ENCODE results near the gene TMEM114.

The TMEM114 gene

GRCh38 chr16:8611886-8612600 is 21.7 kb upstream of the TMEM114 start:
- no peak for DNase-seq (ENCODE audit: low spot score)

GRCh38 chr16:8611122-8611521 is 20.8 kb upstream of the TMEM114 start:
- no peak for DNase-seq (ENCODE audit: low spot score)

DNA sequence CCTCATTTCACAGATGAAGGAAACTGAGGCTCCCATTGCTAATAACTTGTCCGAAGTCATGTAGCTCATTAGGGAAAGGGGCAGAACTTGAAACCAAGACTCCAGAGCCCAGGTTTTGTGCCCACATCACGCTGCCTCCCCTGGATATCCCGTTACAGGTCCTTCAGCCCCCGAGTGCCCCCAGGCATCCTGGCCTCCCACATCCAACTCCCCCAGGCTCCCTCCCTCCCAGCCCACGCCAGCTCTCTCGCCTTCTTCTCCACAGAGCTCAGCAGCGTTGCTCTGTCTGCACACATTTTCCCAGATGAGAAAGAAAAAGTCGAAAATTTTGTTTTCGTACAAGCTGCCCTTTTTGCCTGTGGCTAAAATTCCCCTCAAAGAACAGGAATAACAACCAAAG is 16.9 kb upstream of the TMEM114 start:
- no peak for DNase-seq (ENCODE audit: low spot score)

GRCh38 chr16:8605554-8605953 is 15.2 kb upstream of the TMEM114 start:
- no peak for DNase-seq (ENCODE audit: low spot score)

DNA sequence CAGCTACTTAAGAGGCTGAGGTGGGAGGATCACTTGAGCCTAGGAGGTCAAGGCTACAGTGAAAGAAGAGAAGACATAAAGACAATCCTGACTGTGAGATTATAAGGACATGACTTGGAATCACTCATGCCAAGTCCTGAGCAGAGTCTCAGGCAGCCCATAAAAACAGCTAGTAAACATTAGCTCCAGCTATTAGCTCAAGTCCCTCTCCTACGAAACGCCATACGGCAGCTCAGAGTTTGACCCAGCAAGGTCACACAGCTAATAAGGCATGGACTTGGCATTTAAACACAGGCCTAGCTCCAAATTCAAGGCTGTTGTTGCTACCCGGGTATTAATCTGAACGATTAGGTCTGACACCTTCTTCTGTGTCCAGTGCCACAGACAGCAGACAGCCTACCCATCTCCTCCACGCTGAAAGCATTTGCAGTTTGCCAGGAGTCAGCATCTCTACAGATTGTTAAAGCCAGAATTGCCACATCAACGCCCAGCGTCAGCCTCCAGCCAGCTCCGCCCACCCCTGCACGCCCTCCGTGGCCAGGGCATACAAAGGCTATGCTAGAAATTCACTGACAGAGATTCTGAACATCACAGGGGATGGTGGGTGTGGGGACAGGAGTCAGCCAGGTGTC is 9.9 kb upstream of the TMEM114 start:
- DNase-seq (ENCODE audit: low spot score), result no peak

DNA sequence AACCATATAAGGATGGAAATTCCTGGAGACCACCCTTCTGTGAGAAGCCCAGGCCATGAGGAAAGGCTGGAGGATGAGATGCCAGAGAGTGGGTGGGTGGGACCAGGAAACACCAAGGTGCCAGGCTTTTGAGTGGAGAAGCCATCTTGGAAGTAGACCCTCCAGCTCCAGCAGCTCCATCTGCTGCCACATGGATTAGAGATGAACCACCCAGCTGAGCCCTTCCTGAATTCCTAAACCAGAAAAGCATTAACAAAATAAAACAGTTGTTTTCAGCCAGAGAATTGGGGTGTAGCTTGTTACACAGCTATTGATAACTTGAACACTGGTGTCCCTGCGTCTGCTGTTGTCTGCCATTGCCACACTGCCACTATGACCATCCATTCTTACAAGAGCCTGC is 6.3 kb upstream of the TMEM114 start:
- DNase-seq (ENCODE audit: low spot score), result no peak

- no peak for DNase-seq (ENCODE audit: low spot score)
Observed at GRCh38 chr16:8595783-8596182, 5.5 kb upstream of the TMEM114 start.

DNA sequence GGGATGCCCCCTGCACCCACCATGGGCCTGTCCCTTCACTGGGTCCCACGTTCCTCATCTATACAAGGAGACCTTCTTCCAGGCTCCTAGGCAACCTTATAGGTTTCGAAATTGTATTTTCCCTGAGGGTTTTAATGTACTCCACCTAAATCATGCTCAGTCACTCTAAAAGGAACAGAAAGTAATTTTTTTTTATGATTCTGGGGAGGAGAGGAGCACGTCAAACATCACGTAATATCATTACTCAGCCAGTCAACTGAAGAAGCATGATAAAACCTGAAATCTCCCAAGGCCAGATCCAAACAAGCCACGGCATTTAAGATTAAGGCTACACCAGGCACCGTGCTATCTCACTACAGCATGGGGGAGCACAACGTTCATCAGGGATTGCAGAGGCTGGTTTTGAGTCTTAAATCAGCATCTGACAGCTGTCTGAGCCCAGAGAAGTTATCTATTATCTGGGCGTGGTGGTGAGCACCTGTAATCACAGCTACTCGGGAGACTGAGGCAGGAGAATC is 3.9 kb upstream of the TMEM114 start:
- DNase-seq (ENCODE audit: low spot score), result peak; percentile 50

DNA sequence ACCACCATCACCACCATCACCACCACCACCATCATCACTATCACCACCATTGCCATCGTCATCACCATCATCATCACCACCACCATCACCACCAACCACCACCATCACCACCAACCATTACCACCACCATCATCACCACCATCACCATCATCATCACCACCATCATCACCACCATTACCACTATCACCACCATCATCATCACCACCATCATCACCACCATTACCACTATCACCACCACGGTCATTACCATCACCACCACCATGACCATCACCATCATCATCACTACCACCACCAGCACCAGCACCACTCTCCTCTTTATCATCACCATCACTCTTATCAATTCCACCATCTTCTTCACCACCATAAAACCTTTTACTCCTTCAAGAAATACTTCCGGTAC is 1.1 kb upstream of the TMEM114 start:
- no peak for DNase-seq (ENCODE audit: low spot score)

DNA sequence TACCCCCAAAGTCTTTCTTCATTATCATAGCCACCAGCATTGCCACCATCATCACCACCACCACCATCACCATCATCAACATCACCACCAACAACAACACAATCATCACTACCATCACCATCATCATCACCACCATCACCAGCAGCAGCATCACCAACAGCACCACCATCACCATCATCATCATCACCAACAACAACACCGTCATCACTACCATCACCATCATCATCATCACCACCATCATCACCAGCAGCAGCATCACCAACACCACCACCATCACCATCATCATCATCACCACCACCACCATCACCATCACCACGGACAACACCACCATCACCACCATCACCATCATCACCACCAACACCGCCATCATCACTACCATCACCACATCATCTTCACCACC is 500 bp upstream of the TMEM114 start:
- no peak for DNase-seq (ENCODE audit: low spot score)

DNA sequence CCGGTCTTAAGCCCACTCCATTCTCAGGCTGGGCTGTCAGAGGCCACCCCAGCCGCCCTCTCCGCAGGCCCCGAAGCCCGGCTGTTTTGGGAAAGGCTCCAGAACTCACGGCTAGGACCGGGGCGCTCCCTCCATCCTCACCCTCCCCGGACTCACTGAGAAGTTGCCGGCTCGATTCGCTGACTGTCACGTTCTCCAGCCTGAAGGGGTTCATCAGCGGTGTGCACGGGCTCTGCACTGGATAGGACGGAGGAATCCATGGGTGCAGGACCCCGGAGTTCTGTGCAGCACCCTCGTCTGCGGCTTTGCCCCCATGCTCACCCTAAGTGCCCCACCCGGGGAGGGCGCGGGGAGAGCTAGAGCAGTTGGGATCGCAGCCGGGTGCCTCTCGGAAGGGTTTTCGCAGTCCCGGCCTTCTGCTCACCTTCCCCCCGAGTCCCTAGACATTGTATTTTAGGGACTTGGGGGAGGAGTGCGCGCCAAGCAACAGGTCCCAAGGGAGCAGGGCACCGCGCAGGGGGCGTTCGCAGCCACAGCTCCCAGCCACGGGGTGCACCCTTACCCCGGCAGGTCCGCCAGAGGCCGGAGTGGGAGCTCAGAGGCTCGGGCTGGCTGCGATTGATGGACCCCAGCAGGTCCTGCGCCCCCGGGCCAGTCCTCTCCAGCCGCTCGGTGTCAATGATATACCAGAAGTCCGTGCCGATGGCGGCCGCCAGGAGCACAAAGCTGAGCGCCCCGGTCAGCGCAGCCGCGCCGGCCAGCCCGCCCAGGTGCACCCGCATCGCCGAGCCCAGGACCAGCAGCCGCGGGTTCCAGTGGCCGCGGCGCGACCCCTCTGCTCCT is 1.0 kb downstream of the TMEM114 start:
- DNase-seq (ENCODE audit: low spot score), result no peak

DNA sequence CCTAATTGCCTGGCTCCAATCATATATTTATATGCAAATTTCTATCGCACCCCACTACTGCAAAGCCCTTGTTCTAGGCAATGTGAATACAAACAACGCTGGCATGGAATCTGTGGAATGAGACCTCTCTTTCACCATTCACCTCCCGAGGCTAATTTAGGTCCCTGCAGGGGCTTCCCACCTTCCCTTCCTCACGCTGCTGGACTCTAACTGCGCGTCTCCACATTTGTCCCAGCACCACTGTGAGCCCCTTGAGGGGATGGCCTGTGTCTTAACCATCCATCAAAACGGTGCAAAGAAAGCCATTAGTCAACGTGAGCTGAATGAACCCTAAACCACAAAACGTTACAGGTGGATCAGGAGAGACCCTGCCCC is 1.6 kb downstream of the TMEM114 start:
- DNase-seq (ENCODE audit: low spot score), result no peak

GRCh38 chr16:8587065-8587464 is 3.2 kb downstream of the TMEM114 start:
- DNase-seq (ENCODE audit: low spot score), result no peak

DNA sequence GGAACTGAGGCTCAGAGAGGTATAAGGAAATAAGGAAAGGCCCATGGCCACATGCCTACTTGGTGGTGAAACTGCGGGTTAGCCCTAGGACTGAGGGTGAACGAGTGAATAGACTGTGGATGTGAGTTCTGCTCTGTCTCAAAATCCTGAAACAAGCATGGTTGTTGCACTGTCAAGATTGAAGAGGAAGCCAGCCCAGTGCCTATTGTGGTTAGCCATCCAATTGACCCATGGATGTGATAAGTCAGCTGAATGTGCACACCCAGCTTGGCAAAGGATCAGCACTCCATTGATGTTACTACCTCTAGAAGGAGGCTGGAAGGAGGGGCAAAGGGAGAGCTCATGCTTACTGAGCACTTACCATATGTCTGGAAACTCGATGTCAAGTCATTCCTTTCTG is 4.5 kb downstream of the TMEM114 start:
- DNase-seq (ENCODE audit: low spot score), result no peak

DNA sequence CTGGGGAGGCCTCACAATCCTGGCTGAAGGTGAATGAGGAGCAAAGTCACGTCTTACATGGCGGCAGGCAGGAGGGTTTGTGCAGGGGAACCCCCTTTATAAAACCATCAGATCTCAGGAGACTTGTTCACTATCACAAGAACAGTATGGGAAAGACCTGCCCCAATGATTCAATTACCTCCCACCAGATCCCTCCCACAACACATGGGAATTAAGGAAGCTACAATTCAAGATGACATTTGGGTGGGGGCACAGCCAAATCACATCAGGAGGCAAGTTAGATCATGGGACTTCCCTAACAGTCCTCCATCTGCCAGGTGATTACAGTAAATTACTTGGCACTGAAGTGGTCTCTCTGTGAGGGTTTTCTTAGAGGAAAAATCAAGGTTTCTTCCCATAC is 5.3 kb downstream of the TMEM114 start:
- DNase-seq (ENCODE audit: low spot score), result no peak

- no peak for DNase-seq (ENCODE audit: low spot score)
Observed at GRCh38 chr16:8583732-8584131, 6.6 kb downstream of the TMEM114 start.

DNA sequence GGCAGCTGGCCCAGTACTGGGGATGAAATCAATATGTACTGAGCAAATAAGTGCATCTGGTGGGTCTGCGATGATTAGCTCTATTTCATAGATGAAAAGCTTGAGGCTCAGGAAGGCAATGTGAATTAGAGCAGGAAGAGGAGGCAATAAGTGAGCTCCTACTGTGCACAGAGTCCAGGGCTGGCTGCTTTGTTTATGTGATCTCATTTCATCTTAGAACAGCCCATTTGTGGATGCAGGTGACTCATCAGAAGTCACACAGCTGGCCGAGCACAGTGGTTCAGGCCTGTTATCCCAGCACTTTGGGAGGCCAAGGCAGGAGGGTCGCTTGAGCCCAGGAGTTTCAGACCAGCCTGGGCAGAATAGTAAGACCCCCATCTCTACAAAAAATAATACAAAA is 7.1 kb downstream of the TMEM114 start:
- no peak for DNase-seq (ENCODE audit: low spot score)

DNA sequence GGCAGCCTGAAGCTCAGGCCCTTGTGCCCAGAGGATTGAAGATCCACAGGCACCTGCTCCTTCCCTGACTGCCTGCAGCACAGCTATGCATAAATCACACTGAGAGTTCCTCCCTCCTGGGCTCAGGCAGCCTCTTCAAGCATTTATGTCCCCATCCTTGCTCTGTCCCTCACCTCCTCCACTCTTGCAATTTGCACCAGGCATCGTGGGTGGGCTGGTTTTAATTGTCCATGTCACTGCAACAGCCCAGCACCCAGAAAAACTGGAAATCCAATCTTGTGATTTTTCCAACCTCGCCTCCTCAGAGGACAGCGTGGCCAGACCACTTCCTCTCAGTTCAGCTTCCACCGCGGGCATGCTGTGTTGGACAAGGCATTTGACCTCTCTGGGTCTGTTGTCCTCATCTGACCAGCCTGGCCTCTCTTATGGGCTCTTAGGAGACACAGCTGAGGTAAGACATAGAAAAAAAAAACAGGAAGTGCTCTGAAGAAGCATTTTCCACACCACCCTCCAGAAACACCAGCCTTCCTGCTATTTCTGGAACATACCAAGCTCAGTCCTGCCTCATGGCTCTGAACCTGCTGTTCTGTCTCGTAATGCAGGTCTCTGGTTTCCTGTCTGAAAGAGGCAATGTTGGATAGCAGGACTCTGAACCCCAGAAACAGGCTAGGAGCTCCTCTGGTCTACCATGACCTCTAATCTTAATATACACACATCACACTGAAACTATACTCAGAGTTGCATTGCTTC is 8.3 kb downstream of the TMEM114 start:
- DNase-seq (ENCODE audit: low spot score), result no peak

DNA sequence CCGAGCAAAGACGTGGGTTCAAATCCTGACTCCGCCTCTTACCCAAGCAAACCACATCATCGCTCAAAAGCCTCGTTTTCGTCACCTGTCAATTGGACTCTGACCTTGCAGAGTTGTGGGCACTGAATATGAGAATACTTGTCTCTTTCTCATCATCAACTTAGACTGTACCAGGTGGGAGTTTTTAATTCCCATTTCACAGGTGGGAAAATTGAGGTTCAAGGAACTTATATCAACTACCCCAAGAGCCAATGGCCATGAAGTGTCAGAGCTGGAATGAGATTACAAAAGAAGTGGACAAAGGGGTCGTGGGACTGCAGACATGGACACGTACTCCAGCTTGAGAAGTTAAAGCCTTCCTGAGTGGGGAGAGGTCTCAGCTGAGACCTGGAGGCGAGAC is 10.8 kb downstream of the TMEM114 start:
- no peak for DNase-seq (ENCODE audit: low spot score)

GRCh38 chr16:8577678-8578304 is 12.5 kb downstream of the TMEM114 start:
- DNase-seq (ENCODE audit: low spot score), result no peak

DNA sequence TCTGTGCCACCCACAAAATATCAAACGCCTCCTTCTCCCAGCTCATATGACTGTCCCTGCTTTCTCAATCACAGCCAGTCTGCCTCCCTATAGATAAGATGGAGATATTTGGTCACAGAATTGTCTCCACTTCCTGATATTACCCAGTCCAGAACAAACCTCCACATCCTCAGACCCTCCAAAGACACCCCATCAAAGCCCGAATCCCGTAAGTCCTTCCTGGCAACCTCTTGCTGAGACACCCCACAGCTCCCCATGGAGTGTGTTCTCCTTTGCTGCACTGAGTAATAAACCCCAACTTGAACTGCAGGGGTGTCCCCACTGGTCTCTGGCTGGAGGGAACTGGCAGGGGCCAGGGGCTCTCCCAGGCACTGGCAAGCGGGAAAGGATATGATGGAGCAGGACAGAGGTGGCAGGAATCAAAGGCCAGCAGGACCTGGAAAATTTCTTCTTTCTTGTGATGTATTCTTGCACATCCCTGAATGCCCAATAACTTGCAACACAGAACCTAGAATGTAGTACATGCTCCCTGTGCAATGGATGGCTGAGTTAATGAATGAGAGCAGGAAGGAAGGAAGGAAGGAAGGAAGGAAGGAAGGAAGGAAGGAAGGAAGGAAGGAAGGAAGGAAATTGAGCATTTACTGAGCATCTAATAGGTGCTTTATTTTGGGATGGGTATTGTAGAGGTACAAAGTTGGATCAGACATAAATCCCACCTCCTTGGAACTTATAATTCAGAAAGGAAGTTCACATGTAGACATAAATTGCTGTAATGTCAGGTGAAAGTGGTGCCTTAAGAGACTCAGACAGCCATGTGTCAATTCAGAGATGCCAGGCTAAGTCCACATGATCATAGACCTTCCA is 13.9 kb downstream of the TMEM114 start:
- DNase-seq (ENCODE audit: low spot score), result no peak

Data from hematopoietic multipotent progenitor cell treated with erythropoietin and hydrocortisone succinate and interleukin-3 and kit ligand, for 15 days (in vitro differentiated cells).